Urinary bladder (tissue), 4 donors: Measurements from ENCODE around the gene L1CAM. TPM values are rescaled to one million over a fixed set of nuclear protein-coding genes. Genes with fewer than 3 reads are reported as not detected.
A peak's percentile ranks its signal among the peaks of the same experiment; 100 is the strongest.

Experiments used
- DNase-seq: peaks from one replicate; pipeline ENCODE4 v3.0.0-alpha.2; 2015; ENCODE audit errors: extremely low spot score
- H3K27ac ChIP-seq: one replicate; pipeline ENCODE4 v1.5.1; 2013; ENCODE audit warnings: low read depth, mild to moderate bottlenecking, moderate library complexity
- H3K36me3 ChIP-seq: one replicate; pipeline ENCODE4 v1.6.1; 2013; ENCODE audit warnings: mild to moderate bottlenecking, moderate library complexity; ENCODE audit not compliant: insufficient read depth
- H3K4me1 ChIP-seq: one replicate; pipeline ENCODE4 v1.6.1; 2013; ENCODE audit warnings: mild to moderate bottlenecking, moderate library complexity; ENCODE audit not compliant: insufficient read depth
- H3K4me3 ChIP-seq: one replicate; pipeline ENCODE4 v1.5.1; 2013; ENCODE audit warnings: low read depth, low read length
- WGBS: extraction: QIAGEN DNeasy Blood & Tissue Kit; methylation state at CpG from one replicate; pipeline ENCODE4 v1.1.7; 2013; 5-methylcytosine and 5-hydroxymethylcytosine counted together
- polyA plus RNA-seq: library from polyadenylated mRNA; stranded (reverse); fragments of 200-250 nt; gene quantifications from one replicate; pipeline ENCODE4 v1.2.3, GENCODE V29; 2013
- total RNA-seq: library from RNA; depleted of rRNA; stranded (reverse); fragments of >200 nt; gene quantifications from one replicate; pipeline ENCODE4 v1.2.3, GENCODE V29; 2014
- donor health status: healthy with polysubstance abuse.
- donor health status: healthy.

L1CAM gene
- total and polyA plus RNA-seq, 2 donors: 5.6 to 12.7 TPM

- no peaks in the 10 kb centered on the region for H3K36me3 ChIP-seq
- H3K4me3 ChIP-seq: no peak overlapping the region
- DNase-seq: no peak
- H3K27ac ChIP-seq: no peak overlapping the region
- WGBS: 67% methylated on average over 10 of the region's 10 CpGs
- no peaks in the 10 kb centered on the region for H3K4me1 ChIP-seq
Measured at GRCh38 chrX:153902385-153902784, 16.4 kb upstream of the L1CAM start.

GRCh38 chrX:153901753-153902140 lies 15.8 kb upstream of the L1CAM start:
- 71% methylated on average over 8 of the region's 8 CpGs for WGBS
- Histone ChIP-seq H3K4me3 (no peak overlapping the region), H3K36me3 (no peaks in the 10 kb centered on the region), H3K27ac (no peak overlapping the region), H3K4me1 (no peaks in the 10 kb centered on the region)
- DNase-seq: no peak

GRCh38 chrX:153900831-153901752 lies 15.1 kb upstream of the L1CAM start:
- DNase-seq: no peak
- Histone ChIP-seq H3K4me3 (no peak overlapping the region), H3K27ac (no peak overlapping the region), H3K4me1 (no peaks in the 10 kb centered on the region), H3K36me3 (no peaks in the 10 kb centered on the region)
- WGBS: 25% methylated on average over 26 of the region's 26 CpGs

GRCh38 chrX:153897899-153898298 lies 11.9 kb upstream of the L1CAM start:
- no peak for DNase-seq
- H3K27ac ChIP-seq: no peak overlapping the region
- no peak overlapping the region for H3K4me3 ChIP-seq
- no peaks in the 10 kb centered on the region for H3K4me1 ChIP-seq
- H3K36me3 ChIP-seq: no peaks in the 10 kb centered on the region

GRCh38 chrX:153889123-153889522 lies 3.1 kb upstream of the L1CAM start:
- Histone ChIP-seq H3K4me3 (no peak overlapping the region), H3K27ac (no peak overlapping the region), H3K36me3 (no peaks in the 10 kb centered on the region), H3K4me1 (no peaks in the 10 kb centered on the region)
- WGBS: 96% methylated on average over 6 of the region's 6 CpGs
- DNase-seq: no peak

GRCh38 chrX:153888344-153888743 lies 2.4 kb upstream of the L1CAM start:
- no peak for DNase-seq
- Histone ChIP-seq H3K4me3 (no peak overlapping the region), H3K27ac (no peak overlapping the region), H3K36me3 (no peaks in the 10 kb centered on the region), H3K4me1 (no peaks in the 10 kb centered on the region)
- WGBS: 55% methylated on average over 6 of the region's 6 CpGs

- H3K27ac ChIP-seq: no peak overlapping the region
- H3K36me3 ChIP-seq: no peaks in the 10 kb centered on the region
- H3K4me1 ChIP-seq: no peaks in the 10 kb centered on the region
- 68% methylated on average over 8 of the region's 8 CpGs for WGBS
- no peak overlapping the region for H3K4me3 ChIP-seq
- no peak for DNase-seq
Measured at GRCh38 chrX:153887385-153887784, 1.4 kb upstream of the L1CAM start.

GRCh38 chrX:153886915-153887314 lies 942 bp upstream of the L1CAM start:
- H3K36me3 ChIP-seq: no peaks in the 10 kb centered on the region
- no peak overlapping the region for H3K27ac ChIP-seq
- no peaks in the 10 kb centered on the region for H3K4me1 ChIP-seq
- no peak overlapping the region for H3K4me3 ChIP-seq
- no peak for DNase-seq
- 28% methylated on average over 13 of the region's 13 CpGs for WGBS

- no peaks in the 10 kb centered on the region for H3K36me3 ChIP-seq
- peak overlapping the region; percentile 22 for H3K4me3 ChIP-seq
- DNase-seq: no peak
- H3K27ac ChIP-seq: no peak overlapping the region
- 5% methylated on average over 31 of the region's 32 CpGs for WGBS
- no peaks in the 10 kb centered on the region for H3K4me1 ChIP-seq
Measured at GRCh38 chrX:153885208-153885787, 675 bp downstream of the L1CAM start.

GRCh38 chrX:153884590-153884989 lies 1.4 kb downstream of the L1CAM start:
- DNase-seq: no peak
- 49% methylated on average over 6 of the region's 6 CpGs for WGBS
- no peaks in the 10 kb centered on the region for H3K4me1 ChIP-seq
- no peak overlapping the region for H3K4me3 ChIP-seq
- H3K27ac ChIP-seq: no peak overlapping the region
- no peaks in the 10 kb centered on the region for H3K36me3 ChIP-seq

GRCh38 chrX:153884136-153884535 lies 1.8 kb downstream of the L1CAM start:
- Histone ChIP-seq H3K36me3 (no peaks in the 10 kb centered on the region), H3K27ac (no peak overlapping the region), H3K4me1 (no peaks in the 10 kb centered on the region), H3K4me3 (no peak overlapping the region)
- WGBS: 60% methylated on average over 13 of the region's 13 CpGs
- DNase-seq: no peak

GRCh38 chrX:153883163-153883843 lies 2.7 kb downstream of the L1CAM start:
- no peaks in the 10 kb centered on the region for H3K36me3 ChIP-seq
- no peak overlapping the region for H3K4me3 ChIP-seq
- no peaks in the 10 kb centered on the region for H3K4me1 ChIP-seq
- 44% methylated on average over 13 of the region's 13 CpGs for WGBS
- no peak for DNase-seq
- H3K27ac ChIP-seq: no peak overlapping the region

GRCh38 chrX:153882557-153882956 lies 3.4 kb downstream of the L1CAM start:
- no peaks in the 10 kb centered on the region for H3K4me1 ChIP-seq
- 47% methylated on average over 7 of the region's 7 CpGs for WGBS
- H3K4me3 ChIP-seq: no peak overlapping the region
- H3K27ac ChIP-seq: no peak overlapping the region
- DNase-seq: no peak
- H3K36me3 ChIP-seq: no peaks in the 10 kb centered on the region

GRCh38 chrX:153882086-153882498 lies 3.9 kb downstream of the L1CAM start:
- Histone ChIP-seq H3K27ac (no peak overlapping the region), H3K4me1 (no peaks in the 10 kb centered on the region), H3K4me3 (no peak overlapping the region), H3K36me3 (no peaks in the 10 kb centered on the region)
- no peak for DNase-seq
- 44% methylated on average over 8 of the region's 8 CpGs for WGBS
